GM06990 (cell line): ENCODE results near the gene SPDL1.
"Not testable (repeated sequence)": the region's sequence is repeated elsewhere in the genome, so short reads cannot be mapped to it uniquely, and the experiment has no call there.

Experiments used
- DNase-seq: peaks from one replicate; pipeline ENCODE4 v3.0.0-alpha.2; 2011; ENCODE audit not compliant: insufficient read length; ENCODE audit errors: extremely low read depth
- H3K27me3 ChIP-seq: replicated peaks from 2 replicates; pipeline ENCODE4 v1.6.0; 2011; ENCODE audit warnings: low read length; ENCODE audit not compliant: control insufficient read depth, insufficient read depth
- H3K36me3 ChIP-seq: 2 replicates; pipeline ENCODE4 v1.5.1; 2011; ENCODE audit warnings: low read length; ENCODE audit not compliant: control insufficient read depth, insufficient read depth
- H3K4me3 ChIP-seq: replicated peaks from 2 replicates; pipeline ENCODE4 v1.5.1; 2011; ENCODE audit warnings: low read depth, mild to moderate bottlenecking, control low read depth, low read length
- CTCF ChIP-seq: IDR thresholded peaks from 2 replicates; pipeline ENCODE4 v1.5.1; 2011; ENCODE audit warnings: low read length, control low read depth, mild to moderate bottlenecking, inconsistent platforms; ENCODE audit not compliant: insufficient read depth, poor library complexity, severe bottlenecking

The SPDL1 gene

GRCh38 chr5:169610606-169611005 is 27.0 kb downstream of the SPDL1 start:
- H3K27me3 ChIP-seq = no peaks in the 10 kb centered on the region
- no peak for TF ChIP-seq CTCF
- no peak for DNase-seq
- no peak overlapping the region for H3K4me3 ChIP-seq
- H3K36me3 ChIP-seq = no peaks in the 10 kb centered on the region

GRCh38 chr5:169615561-169615960 is 32.0 kb downstream of the SPDL1 start:
- Histone ChIP-seq H3K27me3 (no peaks in the 10 kb centered on the region), H3K4me3 (no peak overlapping the region), H3K36me3 (no peaks in the 10 kb centered on the region)
- DNase-seq = no peak
- no peak for TF ChIP-seq CTCF

- H3K4me3 ChIP-seq, H3K36me3 ChIP-seq, H3K27me3 ChIP-seq, DNase-seq: not testable (repeated sequence)
Observed at GRCh38 chr5:169624307-169624706, 40.7 kb downstream of the SPDL1 start.

- no peak for DNase-seq
Observed at GRCh38 chr5:169626779-169627178, 43.2 kb downstream of the SPDL1 start.

GRCh38 chr5:169627551-169627950 is 44.0 kb downstream of the SPDL1 start:
- Histone ChIP-seq H3K4me3 (no peak overlapping the region), H3K27me3 (no peaks in the 10 kb centered on the region), H3K36me3 (no peaks in the 10 kb centered on the region)
- no peak for TF ChIP-seq CTCF
- DNase-seq = no peak

More at GRCh38 chr5:169626779-169627178, 43.2 kb downstream of the SPDL1 start:
- H3K4me3 ChIP-seq = no peak overlapping the region
- H3K27me3 ChIP-seq = no peaks in the 10 kb centered on the region
- TF ChIP-seq CTCF = no peak
- H3K36me3 ChIP-seq = no peaks in the 10 kb centered on the region

GRCh38 chr5:169628892-169629291 is 45.3 kb downstream of the SPDL1 start:
- no peak overlapping the region for H3K4me3 ChIP-seq
- DNase-seq = no peak
- no peak for TF ChIP-seq CTCF
- no peaks in the 10 kb centered on the region for H3K27me3 ChIP-seq
- H3K36me3 ChIP-seq = no peaks in the 10 kb centered on the region
